Measurements from ENCODE around the gene EXOC1. TPM values are rescaled to one million over a fixed set of nuclear protein-coding genes. Genes with fewer than 3 reads are reported as not detected.
A peak's percentile ranks its signal among the peaks of the same experiment; 100 is the strongest.

Gene EXOC1
- total and polyA plus RNA-seq, 10 of the 15 experiments (the other 5 are each of a cell fraction or from before 2014, with no cell fraction given): 11.8 to 36.6 (median 21.1) TPM

GRCh38 chr4:55948726-55949481 is 95.5 kb downstream of the EXOC1 start, which contains the start of gene CEP135:
TSS of gene CEP135 (plus strand) at chr4:55948945. CDS start at chr4:55952131, 3,186 bp downstream.
- Histone ChIP-seq H3K36me3 (ENCODE audit: control insufficient read depth in 2 of 2, insufficient read depth in 2 of 2, low read length in 1 of 2) (0 out of 4 replicates have a peak, but pooled peaks cover 0 to 2% of the 10 kb centered on the region in 2 experiments), H3K79me2 (ENCODE audit: control insufficient read depth, insufficient read depth, low read length) (peaks cover 30% of the 10 kb centered on the region), H4K20me1 (ENCODE audit: control insufficient read depth, insufficient read depth) (no peaks in the 10 kb centered on the region), H3K4me2 (ENCODE audit: control insufficient read depth, insufficient read depth) (peak within 1 kb of the TSS; percentile 97), H3K4me3 (peak within 1 kb of the TSS; percentile 76), H3K9ac (ENCODE audit: control insufficient read depth, insufficient read depth, low read length) (peak within 1 kb of the TSS; percentile 82), H3K27me3 (replicated peaks in 1 of 2; ENCODE audit: control insufficient read depth in 2 of 2, insufficient read depth in 2 of 2, low read length in 1 of 2) (no peaks in the 10 kb centered on the region), H3K9me3 (replicated peaks; ENCODE audit: control insufficient read depth, insufficient read depth, low read length) (no peaks in the 10 kb centered on the region), H3K27ac (ENCODE audit: control insufficient read depth, insufficient read depth) (peak within 1 kb of the TSS; percentile 95), H2AFZ (ENCODE audit: control insufficient read depth, low read depth, low read length) (peak within 1 kb of the TSS; percentile 91), H3K4me1 (ENCODE audit: control insufficient read depth, insufficient read depth, low read length) (no peaks in the 10 kb centered on the region)
- RAD21 ChIA-PET (ENCODE audit: unreplicated experiment): interaction anchor here (0.6 to 4.6 kb wide), 25 partner anchors 8 to 1029 kb away, joined by 3 to 72 read pairs (median 6); partner anchors contain the start of genes AASDH, EXOC1, NOA1 and PAICS
- SMC1A ChIA-PET (ENCODE audit: uncharacterized antibody, unreplicated experiment): interaction anchor here (0.7 to 3.1 kb wide), 21 partner anchors 9 to 487 kb away, joined by 3 to 21 read pairs (median 4); partner anchors contain the start of genes AASDH, EXOC1, PAICS and PPAT
- CTCF ChIA-PET: interaction anchor here (0.7 to 3.6 kb wide), 33 partner anchors 9 to 888 kb away, joined by 3 to 49 read pairs (median 5); partner anchors contain the start of genes AASDH, PAICS, PPAT and SRD5A3
- peak; percentile 75 for DNase-seq (ENCODE audit: low read depth, low spot score)
- WGBS (ENCODE audit: insufficient coverage, insufficient replicate concordance, low lambda C conversion rate, missing lambda C conversion rate): under 1% methylated on average over 66 of the region's 77 CpGs
- ATAC-seq: peak; percentile 81
- no TSS peak for BruUV-seq (replicated peaks)
- in situ Hi-C loops (cut with MboI) (loop anchor here (5.0 to 10.0 kb wide), 2 partner anchors 98 to 346 kb away; a partner anchor contains a TSS), intact Hi-C loops (cut with micrococcal nuclease; ENCODE audit: unreplicated experiment) (loop anchor here (1.0 to 5.0 kb wide), 5 partner anchors 43 to 1028 kb away; partner anchors contain the start of genes AASDH, NOA1 and POLR2B)
- POLR2A ChIA-PET: interaction anchor here (0.6 to 1.5 kb wide), 10 partner anchors 9 to 1022 kb away, joined by 3 to 4 read pairs (median 4); partner anchors contain the start of gene TMEM165
- FAIRE-seq: peak; percentile 79
- TF ChIP-seq MTA2 (IDR thresholded peaks at IDR 0.05; ENCODE audit: low read depth): no peak
- no peak for TF ChIP-seq SMAD1 (IDR thresholded peaks at IDR 0.05; ENCODE audit: low read depth, partially characterized antibody)
- no peak for TF ChIP-seq ZNF274 (IDR thresholded peaks at IDR 0.05; ENCODE audit: insufficient read depth, insufficient read length)
- no peak for TF ChIP-seq NFXL1 (IDR thresholded peaks at IDR 0.05; ENCODE audit: borderline replicate concordance)
- TF ChIP-seq SKIL (IDR thresholded peaks at IDR 0.05; ENCODE audit: low read depth, poor library complexity, severe bottlenecking): no peak
- TF ChIP-seq NBN (IDR thresholded peaks at IDR 0.05): no peak
- no peak for TF ChIP-seq PAX8 (IDR thresholded peaks at IDR 0.05)
- 0 out of 2 replicates have a peak, but pooled peaks have one; percentile 41 for TF ChIP-seq ZNF687 (IDR thresholded peaks at IDR 0.05)
- no peak for TF ChIP-seq STAT3 (IDR thresholded peaks at IDR 0.05; ENCODE audit: low read depth, low read length)
- peak; percentile 99 for TF ChIP-seq SIN3A (IDR thresholded peaks at IDR 0.05; ENCODE audit: low read depth, low read length)
- TF ChIP-seq BCL11A (IDR thresholded peaks at IDR 0.05; ENCODE audit: low read depth, low read length): no peak
- no peak for TF ChIP-seq FOS (IDR thresholded peaks at IDR 0.05; ENCODE audit: borderline replicate concordance, extremely low read depth, insufficient read length)
- peak; percentile 21 to 45; a peak in 1 of 4 replicates for TF ChIP-seq EP300 (IDR thresholded peaks at IDR 0.05; ENCODE audit: borderline replicate concordance in 1 of 2, control insufficient read depth in 1 of 2, low read depth in 2 of 2, low read length in 2 of 2)
- TF ChIP-seq CREB1 (IDR thresholded peaks at IDR 0.05; ENCODE audit: low read depth): peak; percentile 74
- peak; percentile 85; the same call in 1 of the 2 replicates for TF ChIP-seq SMC3 (IDR thresholded peaks at IDR 0.05; ENCODE audit: borderline replicate concordance, low read length)
- TF ChIP-seq ZBED1 (IDR thresholded peaks at IDR 0.05; ENCODE audit: borderline replicate concordance): no peak
- TF ChIP-seq MYC (IDR thresholded peaks at IDR 0.05; ENCODE audit: insufficient read depth, insufficient read length, insufficient replicate concordance, low read length, severe bottlenecking): peak; percentile 33

All from GM12878 (cell line).